Kidney (tissue), 22 donors: ENCODE data around the gene CELSR3. TPM values are rescaled to one million over a fixed set of nuclear protein-coding genes. Genes with fewer than 3 reads are reported as not detected.

ENCODE experiments used
- DNase-seq, 5 donors: peaks; one replicate each; pipeline ENCODE4 v3.0.0-alpha.2; 2013 to 2020
- FAIRE-seq: peaks from 2 replicates; lab custom pipeline; 2012; peaks lifted over from hg19 to GRCh38; lab: Jason Lieb, UNC
- H3K27ac ChIP-seq, 2 donors: one replicate each; pipeline ENCODE4 v1.7.0; 2013; ENCODE audit warnings: low read depth in 2 of 2, low read length in 2 of 2, inconsistent platforms in 1 of 2
- H3K27me3 ChIP-seq: one replicate; pipeline ENCODE4 v1.7.1; 2013; ENCODE audit warnings: low read length, inconsistent platforms; ENCODE audit not compliant: control insufficient read depth, insufficient read depth
- H3K36me3 ChIP-seq, 3 donors: one replicate each; pipeline versions ENCODE4 v1.7.0 to v1.7.1; 2013; ENCODE audit warnings: low read length in 3 of 3, control low read depth in 1 of 3, inconsistent platforms in 1 of 3; ENCODE audit not compliant: insufficient read depth in 3 of 3, control insufficient read depth in 2 of 3
- H3K4me1 ChIP-seq, 3 donors: one replicate each; pipeline versions ENCODE4 v1.7.0 to v1.7.1; 2013; ENCODE audit warnings: low read length in 3 of 3, inconsistent platforms in 1 of 3, low read depth in 1 of 3; ENCODE audit not compliant: control insufficient read depth in 2 of 3, insufficient read depth in 2 of 3
- H3K4me3 ChIP-seq, 3 donors: one replicate each; pipeline versions ENCODE4 v1.7.0 to v1.8.1; 2013; ENCODE audit warnings: low read length in 3 of 3, control low read depth in 1 of 3, inconsistent platforms in 1 of 3
- H3K9ac ChIP-seq, 3 donors: one replicate each; pipeline versions ENCODE4 v1.7.0 to v1.7.1; 2013; ENCODE audit warnings: low read length in 3 of 3, control low read depth in 1 of 3, inconsistent platforms in 1 of 3
- H3K9me3 ChIP-seq, 3 donors: one replicate each; pipeline versions ENCODE4 v1.7.0 to v1.7.1; 2013; ENCODE audit warnings: low read length in 3 of 3, control low read depth in 1 of 3, inconsistent platforms in 1 of 3; ENCODE audit not compliant: control insufficient read depth in 2 of 3, insufficient read depth in 1 of 3
- intact Hi-C: fragments of 100-400 bp; cut with DNase I; formaldehyde crosslinking; loops from one replicate; pipeline ENCODE4 v1.11.1; 2022
- long read RNA-seq, 10 donors: library from polyadenylated mRNA in 1 of 10; unstranded in 1 of 10; transcript quantifications; one replicate each; pipeline ENCODE4 v2.0.0 and lab custom pipeline, GENCODE V29; 2021 to 2026
- polyA plus RNA-seq: library from polyadenylated mRNA; stranded (reverse); fragments of 350-450 nt; fragmentation: Illumina TruSeq; extraction: RNeasy Lipid Tissue Mini Kit (QIAGEN cat#74804); gene quantifications from one replicate; pipeline ENCODE4 v1.2.3, GENCODE V29; 2014; ENCODE audit warnings: low read depth, low replicate concordance; ENCODE audit not compliant: insufficient read depth
- total RNA-seq: library from RNA; stranded (reverse); fragmentation: NEBNext Ultra II Directional; extraction: Animal tissue kit (Norgen Biotek cat#: 25700); gene quantifications from one replicate; pipeline ENCODE4 v1.2.1, GENCODE V29; 2021
- TF ChIP-seq, protein P1 (sequence below): IDR thresholded peaks from 3 replicates; pipeline ENCODE4 v1.5.1; 2012; ENCODE audit warnings: mild to moderate bottlenecking, moderate library complexity, borderline replicate concordance; ENCODE audit not compliant: insufficient read depth; ENCODE audit errors: extremely low read depth
- donor health status: control.
- donor health status: control.
- donor health status: control.
- donor health status: control.
- donor health status: control.
- donor health status: DM: yes; HTN: yes; CAD: no.
- donor health status: Normal renal cell carcinoma (clear cell type).

Gene CELSR3, protein sequence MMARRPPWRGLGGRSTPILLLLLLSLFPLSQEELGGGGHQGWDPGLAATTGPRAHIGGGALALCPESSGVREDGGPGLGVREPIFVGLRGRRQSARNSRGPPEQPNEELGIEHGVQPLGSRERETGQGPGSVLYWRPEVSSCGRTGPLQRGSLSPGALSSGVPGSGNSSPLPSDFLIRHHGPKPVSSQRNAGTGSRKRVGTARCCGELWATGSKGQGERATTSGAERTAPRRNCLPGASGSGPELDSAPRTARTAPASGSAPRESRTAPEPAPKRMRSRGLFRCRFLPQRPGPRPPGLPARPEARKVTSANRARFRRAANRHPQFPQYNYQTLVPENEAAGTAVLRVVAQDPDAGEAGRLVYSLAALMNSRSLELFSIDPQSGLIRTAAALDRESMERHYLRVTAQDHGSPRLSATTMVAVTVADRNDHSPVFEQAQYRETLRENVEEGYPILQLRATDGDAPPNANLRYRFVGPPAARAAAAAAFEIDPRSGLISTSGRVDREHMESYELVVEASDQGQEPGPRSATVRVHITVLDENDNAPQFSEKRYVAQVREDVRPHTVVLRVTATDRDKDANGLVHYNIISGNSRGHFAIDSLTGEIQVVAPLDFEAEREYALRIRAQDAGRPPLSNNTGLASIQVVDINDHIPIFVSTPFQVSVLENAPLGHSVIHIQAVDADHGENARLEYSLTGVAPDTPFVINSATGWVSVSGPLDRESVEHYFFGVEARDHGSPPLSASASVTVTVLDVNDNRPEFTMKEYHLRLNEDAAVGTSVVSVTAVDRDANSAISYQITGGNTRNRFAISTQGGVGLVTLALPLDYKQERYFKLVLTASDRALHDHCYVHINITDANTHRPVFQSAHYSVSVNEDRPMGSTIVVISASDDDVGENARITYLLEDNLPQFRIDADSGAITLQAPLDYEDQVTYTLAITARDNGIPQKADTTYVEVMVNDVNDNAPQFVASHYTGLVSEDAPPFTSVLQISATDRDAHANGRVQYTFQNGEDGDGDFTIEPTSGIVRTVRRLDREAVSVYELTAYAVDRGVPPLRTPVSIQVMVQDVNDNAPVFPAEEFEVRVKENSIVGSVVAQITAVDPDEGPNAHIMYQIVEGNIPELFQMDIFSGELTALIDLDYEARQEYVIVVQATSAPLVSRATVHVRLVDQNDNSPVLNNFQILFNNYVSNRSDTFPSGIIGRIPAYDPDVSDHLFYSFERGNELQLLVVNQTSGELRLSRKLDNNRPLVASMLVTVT (N-terminal part only)
- 2.0 TPM for total RNA-seq
- 0.17 TPM for polyA plus RNA-seq
- long read RNA-seq, donor 1, result 0 reads
- long read RNA-seq, donor 2, result 0 reads
- long read RNA-seq, donor 3, result 0 reads
- long read RNA-seq, donor 4, result 0 reads
- long read RNA-seq, donor 5, result 0 reads
- long read RNA-seq, donor 6, result 0 reads
- long read RNA-seq, donor 7, partial matches to known transcripts, result 1 of 1 reads
- long read RNA-seq, donor 7, other reads (novel, unspliced or antisense), result 0 of 1 reads
- long read RNA-seq, donor 8, result 0 reads
- long read RNA-seq, donor 9, result 0 reads
- long read RNA-seq, donor 10, result 0 reads

DNA sequence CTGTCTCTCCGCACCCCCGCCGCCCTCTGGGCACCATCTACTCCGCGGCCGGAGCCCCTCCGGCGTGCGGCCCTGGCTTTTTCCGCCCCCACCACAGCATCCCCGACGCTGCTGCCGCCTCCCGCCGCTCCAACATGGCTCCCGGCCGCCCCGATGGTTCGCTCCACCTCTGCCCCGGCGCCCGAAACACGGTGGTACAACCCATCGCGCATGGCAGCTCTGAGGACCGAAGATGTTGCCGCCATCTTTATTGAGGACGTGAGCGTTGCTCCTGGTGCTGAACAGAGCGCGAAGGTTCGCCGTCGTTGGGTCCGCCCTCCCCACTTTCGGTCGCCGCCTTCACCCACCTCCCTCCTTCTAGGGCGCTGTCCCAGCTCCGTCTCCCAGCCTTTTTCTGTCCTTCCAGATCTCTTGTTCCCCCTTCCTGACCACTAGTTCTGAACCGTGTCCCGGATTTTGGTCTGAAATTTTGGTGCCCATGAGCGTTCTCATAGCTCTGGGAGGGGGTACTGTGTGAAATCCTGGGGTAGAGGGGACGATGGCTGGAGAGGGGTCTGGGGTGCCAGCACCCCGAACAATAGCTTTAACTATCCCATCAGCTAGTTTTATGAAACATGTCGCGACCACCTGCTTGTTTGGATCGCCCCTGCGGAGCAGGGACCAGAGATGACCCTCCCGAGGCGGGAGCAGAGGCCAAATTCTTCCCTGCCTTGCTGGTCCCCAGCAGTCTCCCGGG lies at the start of gene CELSR3:
Gene CELSR3, minus strand, starts transcription at position 134 of the 736 bp plus-strand sequence. CDS start 252 bp downstream, outside the sequence.
- H3K9me3 ChIP-seq, result no peaks in the 10 kb centered on the region
- peak within 1 kb of the TSS; percentile 11 to 57 (median 56) for H3K4me3 ChIP-seq
- DNase-seq, result peak; percentile 86 to 93 (median 89)
- H3K36me3 ChIP-seq, result no peaks in the 10 kb centered on the region
- FAIRE-seq, result no peak
- intact Hi-C loops, result no loop called here
- H3K9ac ChIP-seq, result peak within 1 kb of the TSS; percentile 27 to 80 (median 45)
- H3K27ac ChIP-seq, result peak within 1 kb of the TSS; percentile 55 to 76
- H3K4me1 ChIP-seq, result peaks cover 0 to 9% (median 0%) of the 10 kb centered on the region in 3 donors
- TF ChIP-seq, protein P1, sequence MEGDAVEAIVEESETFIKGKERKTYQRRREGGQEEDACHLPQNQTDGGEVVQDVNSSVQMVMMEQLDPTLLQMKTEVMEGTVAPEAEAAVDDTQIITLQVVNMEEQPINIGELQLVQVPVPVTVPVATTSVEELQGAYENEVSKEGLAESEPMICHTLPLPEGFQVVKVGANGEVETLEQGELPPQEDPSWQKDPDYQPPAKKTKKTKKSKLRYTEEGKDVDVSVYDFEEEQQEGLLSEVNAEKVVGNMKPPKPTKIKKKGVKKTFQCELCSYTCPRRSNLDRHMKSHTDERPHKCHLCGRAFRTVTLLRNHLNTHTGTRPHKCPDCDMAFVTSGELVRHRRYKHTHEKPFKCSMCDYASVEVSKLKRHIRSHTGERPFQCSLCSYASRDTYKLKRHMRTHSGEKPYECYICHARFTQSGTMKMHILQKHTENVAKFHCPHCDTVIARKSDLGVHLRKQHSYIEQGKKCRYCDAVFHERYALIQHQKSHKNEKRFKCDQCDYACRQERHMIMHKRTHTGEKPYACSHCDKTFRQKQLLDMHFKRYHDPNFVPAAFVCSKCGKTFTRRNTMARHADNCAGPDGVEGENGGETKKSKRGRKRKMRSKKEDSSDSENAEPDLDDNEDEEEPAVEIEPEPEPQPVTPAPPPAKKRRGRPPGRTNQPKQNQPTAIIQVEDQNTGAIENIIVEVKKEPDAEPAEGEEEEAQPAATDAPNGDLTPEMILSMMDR, result no peak
- H3K27me3 ChIP-seq, result no peaks in the 10 kb centered on the region

DNA sequence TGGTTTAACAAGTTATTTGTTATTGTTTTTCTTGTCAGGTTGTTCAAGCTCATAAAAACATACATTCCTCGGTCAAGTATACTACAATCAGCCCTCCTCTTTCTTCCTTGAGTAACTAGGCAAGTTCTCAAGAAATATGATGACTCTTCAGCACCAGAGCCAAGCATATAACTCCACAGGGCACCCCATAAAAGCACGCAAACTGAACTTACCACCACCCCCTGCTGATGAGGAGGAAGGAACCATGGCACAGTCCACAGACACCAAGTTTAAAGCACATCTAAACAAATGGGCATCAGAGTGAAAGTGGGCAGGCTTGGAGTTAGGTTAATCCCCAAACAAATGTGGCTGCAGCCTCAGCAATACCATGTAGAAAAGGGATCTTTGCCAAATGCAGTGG lies 49.0 kb upstream of the CELSR3 start:
- no peak for DNase-seq
- intact Hi-C loops, result no loop called here
- Histone ChIP-seq H3K9me3 (no peaks in the 10 kb centered on the region), H3K27me3 (no peaks in the 10 kb centered on the region), H3K9ac (no peak overlapping the region), H3K4me1 (peaks cover 0 to 24% (median 13%) of the 10 kb centered on the region in 3 donors), H3K27ac (no peak overlapping the region), H3K36me3 (peaks cover 7 to 9% (median 8%) of the 10 kb centered on the region in 3 donors), H3K4me3 (no peak overlapping the region)
- TF ChIP-seq, protein P1, result no peak
- no peak for FAIRE-seq

DNA sequence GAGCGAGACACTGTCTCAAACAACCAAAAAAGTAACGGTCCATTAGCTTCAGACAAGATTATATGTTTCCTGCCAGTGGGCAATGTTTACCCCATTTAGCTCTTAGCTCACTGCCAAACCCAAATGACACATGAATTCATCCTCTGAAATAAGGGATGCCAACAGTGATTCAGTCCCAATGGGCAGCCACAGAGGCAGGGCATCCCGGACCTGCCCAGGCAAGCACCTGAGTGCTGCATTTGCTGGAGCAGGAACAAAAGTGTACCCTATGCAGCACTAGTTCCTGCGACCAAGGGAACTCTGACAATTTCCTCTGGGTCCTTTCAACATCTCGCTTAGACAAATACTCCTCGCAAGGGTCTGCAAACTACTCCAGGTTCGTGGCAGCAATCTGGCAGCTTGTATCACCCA lies 46.4 kb upstream of the CELSR3 start:
- Histone ChIP-seq H3K27me3 (no peaks in the 10 kb centered on the region), H3K36me3 (peaks cover 7 to 8% (median 7%) of the 10 kb centered on the region in 3 donors), H3K9ac (no peak overlapping the region), H3K9me3 (no peaks in the 10 kb centered on the region), H3K4me3 (no peak overlapping the region), H3K27ac (no peak overlapping the region), H3K4me1 (peaks cover 0 to 20% (median 13%) of the 10 kb centered on the region in 3 donors)
- TF ChIP-seq, protein P1, result no peak
- intact Hi-C loops, result no loop called here
- DNase-seq (no peak), FAIRE-seq (no peak)
